ENCODE measurements around the gene ZFHX3.

ZFHX3 gene

GRCh38 chr16:72819345-72819744 lies 228.6 kb downstream of the ZFHX3 start:
- no peak overlapping the region for H3K4me3 ChIP-seq (ENCODE audit: control insufficient read depth, low read depth, low read length)
- peak; percentile 88 for DNase-seq (ENCODE audit: low read depth)
- TF ChIP-seq, protein P1, sequence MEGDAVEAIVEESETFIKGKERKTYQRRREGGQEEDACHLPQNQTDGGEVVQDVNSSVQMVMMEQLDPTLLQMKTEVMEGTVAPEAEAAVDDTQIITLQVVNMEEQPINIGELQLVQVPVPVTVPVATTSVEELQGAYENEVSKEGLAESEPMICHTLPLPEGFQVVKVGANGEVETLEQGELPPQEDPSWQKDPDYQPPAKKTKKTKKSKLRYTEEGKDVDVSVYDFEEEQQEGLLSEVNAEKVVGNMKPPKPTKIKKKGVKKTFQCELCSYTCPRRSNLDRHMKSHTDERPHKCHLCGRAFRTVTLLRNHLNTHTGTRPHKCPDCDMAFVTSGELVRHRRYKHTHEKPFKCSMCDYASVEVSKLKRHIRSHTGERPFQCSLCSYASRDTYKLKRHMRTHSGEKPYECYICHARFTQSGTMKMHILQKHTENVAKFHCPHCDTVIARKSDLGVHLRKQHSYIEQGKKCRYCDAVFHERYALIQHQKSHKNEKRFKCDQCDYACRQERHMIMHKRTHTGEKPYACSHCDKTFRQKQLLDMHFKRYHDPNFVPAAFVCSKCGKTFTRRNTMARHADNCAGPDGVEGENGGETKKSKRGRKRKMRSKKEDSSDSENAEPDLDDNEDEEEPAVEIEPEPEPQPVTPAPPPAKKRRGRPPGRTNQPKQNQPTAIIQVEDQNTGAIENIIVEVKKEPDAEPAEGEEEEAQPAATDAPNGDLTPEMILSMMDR (conservative IDR thresholded peaks at IDR 0.05; ENCODE audit: control insufficient read depth, insufficient read depth, low read depth, low read length), result no peak

DNA sequence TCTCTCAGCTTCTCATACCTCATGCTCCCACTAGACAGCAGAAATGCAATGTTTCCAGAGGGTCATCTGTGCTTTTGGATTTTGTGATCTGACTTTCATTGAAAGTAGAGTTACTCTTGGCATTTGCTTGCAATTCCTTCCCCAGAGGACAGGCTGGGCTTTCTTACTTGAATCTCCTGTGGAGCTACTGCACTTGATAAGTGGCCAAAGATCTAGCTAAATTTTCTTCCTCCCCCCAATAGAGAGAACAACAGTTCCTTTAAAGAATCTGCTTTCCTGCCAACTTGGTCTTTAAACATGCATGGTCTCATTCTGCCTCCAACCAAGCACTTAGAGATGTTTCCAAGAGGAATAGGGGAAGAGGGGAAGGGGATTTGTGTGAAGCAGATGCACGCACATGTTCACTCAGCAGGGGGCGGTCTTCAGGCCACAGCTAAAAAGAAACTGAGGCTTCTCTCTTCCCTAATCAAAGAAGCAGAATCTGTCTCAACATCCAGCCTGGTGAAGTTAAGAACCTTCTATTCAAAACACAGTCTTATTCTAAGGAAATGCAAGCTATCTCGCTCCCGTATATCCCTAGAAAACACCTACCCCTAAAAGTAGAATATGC lies 229.6 kb downstream of the ZFHX3 start:
- H3K4me3 ChIP-seq (ENCODE audit: control insufficient read depth, low read depth, low read length), result no peak overlapping the region
- no peak for DNase-seq (ENCODE audit: low read depth)
- TF ChIP-seq, protein P1 (conservative IDR thresholded peaks at IDR 0.05; ENCODE audit: control insufficient read depth, insufficient read depth, low read depth, low read length), result peak; percentile 24

- TF ChIP-seq, protein P1 (conservative IDR thresholded peaks at IDR 0.05; ENCODE audit: control insufficient read depth, insufficient read depth, low read depth, low read length), result no peak
- no peak for DNase-seq (ENCODE audit: low read depth)
- H3K4me3 ChIP-seq (ENCODE audit: control insufficient read depth, low read depth, low read length), result no peak overlapping the region
Measured at GRCh38 chr16:72815348-72816318, 232.3 kb downstream of the ZFHX3 start.

DNA sequence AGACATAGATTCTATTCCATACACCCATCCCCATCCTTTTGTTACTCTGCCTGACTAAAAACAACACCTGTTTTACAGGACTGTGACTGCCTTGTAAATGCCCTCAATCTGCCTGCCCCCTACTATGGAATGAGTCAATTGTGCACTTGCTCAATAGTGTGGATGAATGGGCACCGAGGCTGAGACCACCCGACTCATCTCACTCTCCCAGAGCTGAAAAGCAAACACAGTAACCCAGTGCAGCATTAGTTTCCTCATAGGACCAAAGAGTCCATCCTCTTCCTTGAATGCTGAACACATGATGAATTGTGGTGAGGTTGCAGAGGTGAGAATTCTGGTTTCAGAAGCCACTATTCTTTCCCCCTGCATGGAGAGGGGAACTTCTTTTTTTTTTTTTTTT lies 233.7 kb downstream of the ZFHX3 start:
- TF ChIP-seq, protein P1 (conservative IDR thresholded peaks at IDR 0.05; ENCODE audit: control insufficient read depth, insufficient read depth, low read depth, low read length), result no peak
- DNase-seq (ENCODE audit: low read depth), result peak; percentile 11

GRCh38 chr16:72812672-72813071 lies 235.3 kb downstream of the ZFHX3 start:
- H3K4me3 ChIP-seq (ENCODE audit: control insufficient read depth, low read depth, low read length), result no peak overlapping the region
- DNase-seq (ENCODE audit: low read depth), result no peak
- TF ChIP-seq, protein P1 (conservative IDR thresholded peaks at IDR 0.05; ENCODE audit: control insufficient read depth, insufficient read depth, low read depth, low read length), result no peak

More for the DNA sequence above, 233.7 kb downstream of the ZFHX3 start:
- H3K4me3 ChIP-seq (ENCODE audit: control insufficient read depth, low read depth, low read length), result no peak overlapping the region

- no peak for DNase-seq (ENCODE audit: low read depth)
- TF ChIP-seq, protein P1 (conservative IDR thresholded peaks at IDR 0.05; ENCODE audit: control insufficient read depth, insufficient read depth, low read depth, low read length), result no peak
- H3K4me3 ChIP-seq (ENCODE audit: control insufficient read depth, low read depth, low read length), result no peak overlapping the region
Measured at GRCh38 chr16:72811876-72812275, 236.1 kb downstream of the ZFHX3 start.
